Keratinocyte (primary cell): ENCODE results near the gene GREB1. TPM values are rescaled to one million over a fixed set of nuclear protein-coding genes. Genes with fewer than 3 reads are reported as not detected.

Experiments used
- DNase-seq: peaks from one replicate; pipeline ENCODE4 v3.0.0-alpha.2; 2011; ENCODE audit warnings: low read depth, missing footprints, low spot score
- FAIRE-seq: peaks from 2 replicates; lab custom pipeline; 2011; peaks lifted over from hg19 to GRCh38; lab: Jason Lieb, UNC
- H2AFZ ChIP-seq: 2 replicates; pipeline ENCODE4 v1.6.0; 2012; ENCODE audit warnings: low read length, control low read depth, inconsistent platforms; ENCODE audit not compliant: control insufficient read depth
- H3K27ac ChIP-seq: 2 replicates; pipeline ENCODE4 v1.5.1; 2011; ENCODE audit warnings: low read length; ENCODE audit not compliant: control insufficient read depth, insufficient read depth
- H3K27me3 ChIP-seq: 3 replicates; pipeline ENCODE4 v1.6.0; 2011; ENCODE audit warnings: low read length; ENCODE audit not compliant: control insufficient read depth, insufficient read depth; ENCODE audit errors: extremely low read depth
- H3K36me3 ChIP-seq, 2 experiments: 2 replicates in 1 of 2; 3 replicates in 1 of 2; pipeline ENCODE4 v1.5.1; 2011; ENCODE audit warnings: low read length in 2 of 2, mild to moderate bottlenecking in 1 of 2; ENCODE audit not compliant: control insufficient read depth in 2 of 2, insufficient read depth in 2 of 2; ENCODE audit errors: extremely low read depth in 1 of 2
- H3K4me1 ChIP-seq: 3 replicates; pipeline ENCODE4 v1.5.1; 2011; ENCODE audit warnings: low read length; ENCODE audit not compliant: control insufficient read depth, insufficient read depth; ENCODE audit errors: extremely low read depth
- H3K4me2 ChIP-seq: 3 replicates; pipeline ENCODE4 v1.6.0; 2011; ENCODE audit warnings: low read depth, low read length; ENCODE audit not compliant: control insufficient read depth, insufficient read depth; ENCODE audit errors: extremely low read depth
- H3K4me3 ChIP-seq, 3 experiments: fragments of 200-600 bp in 1 of 3; sonication (generic) in 1 of 3; 2 replicates in 2 of 3; 3 replicates in 1 of 3; pipeline ENCODE4 v1.5.1; 2011 to 2016; ENCODE audit warnings: low read length in 3 of 3, mild to moderate bottlenecking in 3 of 3, control low read depth in 2 of 3, inconsistent platforms in 1 of 3, low read depth in 1 of 3, mixed read lengths in 1 of 3, mixed run types in 1 of 3, moderate library complexity in 1 of 3; ENCODE audit not compliant: control insufficient read depth in 2 of 3, insufficient read depth in 2 of 3; ENCODE audit errors: extremely low read depth in 1 of 3
- H3K79me2 ChIP-seq: 2 replicates; pipeline ENCODE4 v1.6.0; 2012; ENCODE audit warnings: low read length; ENCODE audit not compliant: control insufficient read depth, insufficient read depth
- H3K9ac ChIP-seq: 3 replicates; pipeline ENCODE4 v1.6.0; 2011; ENCODE audit warnings: low read length; ENCODE audit not compliant: control insufficient read depth, insufficient read depth; ENCODE audit errors: extremely low read depth
- H3K9me1 ChIP-seq: 3 replicates; pipeline ENCODE4 v1.6.0; 2011; ENCODE audit warnings: low read length; ENCODE audit not compliant: control insufficient read depth, insufficient read depth; ENCODE audit errors: extremely low read depth
- H3K9me3 ChIP-seq: 2 replicates; pipeline ENCODE4 v1.5.1; 2012; ENCODE audit warnings: low read depth, low read length; ENCODE audit not compliant: control insufficient read depth
- H4K20me1 ChIP-seq: 3 replicates; pipeline ENCODE4 v1.6.0; 2011; ENCODE audit warnings: low read length; ENCODE audit not compliant: control insufficient read depth, insufficient read depth; ENCODE audit errors: extremely low read depth
- EZH2 ChIP-seq: IDR thresholded peaks from one replicate; pipeline ENCODE4 v1.6.1; 2012; ENCODE audit warnings: inconsistent platforms, mild to moderate bottlenecking, low read length, moderate library complexity
- dilution Hi-C: fragments of 300-500 bp; cut with MboI; formaldehyde crosslinking; loops from one replicate; pipeline ENCODE4 v1.7.0; 2020; ENCODE audit warnings: low sequenced_read_pairs; ENCODE audit not compliant: extremely low pct_ligation_motif_present
- polyA plus RNA-seq, 5 experiments: library from polyadenylated mRNA; depleted of rRNA in 3 of 5; stranded (reverse) in 3 of 5; stranded (forward) in 1 of 5; unstranded in 1 of 5; fragments of >200 nt; gene quantifications; 1 replicate in 1 of 5; 2 replicates in 3 of 5; 3 replicates in 1 of 5; pipeline versions ENCODE4 v1.2.1 to v1.2.3, GENCODE V29; 2011 to 2012; ENCODE audit warnings: missing spikeins in 2 of 5, low read depth in 1 of 5, low replicate concordance in 1 of 5
- TF ChIP-seq, protein P1 (sequence below), 3 experiments: IDR thresholded peaks in 1 of 3; conservative IDR thresholded peaks in 1 of 3; optimal IDR thresholded peaks in 1 of 3; 2 replicates in 2 of 3; 3 replicates in 1 of 3; pipeline versions ENCODE3 to v1.5.1; 2011; ENCODE audit warnings: low read length in 3 of 3, mild to moderate bottlenecking in 3 of 3, moderate library complexity in 2 of 3, control low read depth in 1 of 3, inconsistent platforms in 1 of 3; ENCODE audit not compliant: insufficient read depth in 2 of 3; ENCODE audit errors: extremely low read depth in 1 of 3

GREB1 gene
- polyA plus RNA-seq, 1 donor (not counting 4 experiments of a cell fraction or from before 2014, with no cell fraction given), result 0.13 TPM

DNA sequence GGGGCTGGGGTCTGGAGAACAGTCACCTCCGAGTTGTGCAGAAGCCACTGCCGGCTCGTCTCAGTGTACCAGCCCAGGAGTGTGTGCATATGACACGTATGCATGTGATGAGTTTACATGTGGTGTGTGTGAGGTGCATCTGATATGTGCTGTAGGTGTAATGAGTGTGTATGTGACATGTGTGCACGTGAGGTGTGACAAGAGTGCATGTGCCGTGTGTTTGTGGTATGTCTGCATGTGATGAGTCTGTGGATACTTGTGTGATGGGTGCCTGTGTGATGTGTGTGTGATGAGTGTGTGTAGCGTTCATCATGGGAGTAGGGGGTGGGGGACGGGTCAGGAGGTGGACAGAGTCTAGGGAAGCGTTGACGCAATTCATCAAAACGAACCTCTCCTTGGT, 123.3 kb downstream of the GREB1 start:
- H3K36me3 ChIP-seq, result no peaks in the 10 kb centered on the region
- no peak overlapping the region for H2AFZ ChIP-seq
- no peak overlapping the region for H3K9ac ChIP-seq
- H3K27ac ChIP-seq, result no peak overlapping the region
- no peaks in the 10 kb centered on the region for H4K20me1 ChIP-seq
- no peak for DNase-seq
- no peaks in the 10 kb centered on the region for H3K9me3 ChIP-seq
- TF ChIP-seq, protein P1, sequence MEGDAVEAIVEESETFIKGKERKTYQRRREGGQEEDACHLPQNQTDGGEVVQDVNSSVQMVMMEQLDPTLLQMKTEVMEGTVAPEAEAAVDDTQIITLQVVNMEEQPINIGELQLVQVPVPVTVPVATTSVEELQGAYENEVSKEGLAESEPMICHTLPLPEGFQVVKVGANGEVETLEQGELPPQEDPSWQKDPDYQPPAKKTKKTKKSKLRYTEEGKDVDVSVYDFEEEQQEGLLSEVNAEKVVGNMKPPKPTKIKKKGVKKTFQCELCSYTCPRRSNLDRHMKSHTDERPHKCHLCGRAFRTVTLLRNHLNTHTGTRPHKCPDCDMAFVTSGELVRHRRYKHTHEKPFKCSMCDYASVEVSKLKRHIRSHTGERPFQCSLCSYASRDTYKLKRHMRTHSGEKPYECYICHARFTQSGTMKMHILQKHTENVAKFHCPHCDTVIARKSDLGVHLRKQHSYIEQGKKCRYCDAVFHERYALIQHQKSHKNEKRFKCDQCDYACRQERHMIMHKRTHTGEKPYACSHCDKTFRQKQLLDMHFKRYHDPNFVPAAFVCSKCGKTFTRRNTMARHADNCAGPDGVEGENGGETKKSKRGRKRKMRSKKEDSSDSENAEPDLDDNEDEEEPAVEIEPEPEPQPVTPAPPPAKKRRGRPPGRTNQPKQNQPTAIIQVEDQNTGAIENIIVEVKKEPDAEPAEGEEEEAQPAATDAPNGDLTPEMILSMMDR (optimal IDR thresholded peaks at IDR 0.05 in 1 of 3, IDR thresholded peaks at IDR 0.05 in 1 of 3, conservative IDR thresholded peaks at IDR 0.05 in 1 of 3; ENCODE audit: extremely low read depth in 1 of 3, insufficient read depth in 2 of 3, low read length in 3 of 3), result no peak
- no peak for TF ChIP-seq EZH2
- no peak overlapping the region for H3K4me2 ChIP-seq
- H3K4me1 ChIP-seq, result peaks cover 11% of the 10 kb centered on the region
- no peaks in the 10 kb centered on the region for H3K9me1 ChIP-seq
- H3K4me3 ChIP-seq, result no peak overlapping the region
- H3K79me2 ChIP-seq, result no peaks in the 10 kb centered on the region
- H3K27me3 ChIP-seq, result peaks cover 13% of the 10 kb centered on the region
- no peak for FAIRE-seq
- dilution Hi-C loops, result no loop called here

DNA sequence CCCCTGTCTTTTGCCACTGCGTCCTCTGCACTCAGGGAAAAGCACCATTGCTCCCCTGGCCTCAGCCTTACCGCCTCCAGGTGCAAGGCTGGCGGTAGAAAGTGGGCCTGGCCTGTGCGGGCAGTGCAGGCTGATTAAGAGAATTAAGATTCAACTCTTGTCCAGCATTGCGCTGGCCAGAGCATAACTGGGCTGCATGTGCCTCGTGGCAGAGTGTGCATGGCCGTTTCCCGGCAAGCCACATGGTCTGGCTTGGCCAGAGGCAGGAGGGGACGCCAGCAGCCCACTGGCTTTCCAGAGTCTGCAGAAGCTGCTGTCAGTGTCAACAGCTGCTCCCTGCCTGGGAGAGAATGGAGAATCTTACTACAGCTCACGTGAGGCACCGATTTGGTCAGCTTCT, 123.8 kb downstream of the GREB1 start:
- Histone ChIP-seq H3K9ac (no peak overlapping the region), H3K4me2 (no peak overlapping the region), H3K4me1 (peaks cover 11% of the 10 kb centered on the region), H3K4me3 (no peak overlapping the region), H3K27ac (no peak overlapping the region), H3K27me3 (peaks cover 13% of the 10 kb centered on the region), H3K79me2 (no peaks in the 10 kb centered on the region), H4K20me1 (no peaks in the 10 kb centered on the region), H2AFZ (no peak overlapping the region), H3K9me3 (no peaks in the 10 kb centered on the region), H3K9me1 (no peaks in the 10 kb centered on the region), H3K36me3 (no peaks in the 10 kb centered on the region)
- no peak for DNase-seq
- dilution Hi-C loops, result no loop called here
- no peak for FAIRE-seq
- TF ChIP-seq, protein P1 (optimal IDR thresholded peaks at IDR 0.05 in 1 of 3, IDR thresholded peaks at IDR 0.05 in 1 of 3, conservative IDR thresholded peaks at IDR 0.05 in 1 of 3; ENCODE audit: extremely low read depth in 1 of 3, insufficient read depth in 2 of 3, low read length in 3 of 3), result no peak
- no peak for TF ChIP-seq EZH2
